ENCODE measurements around the gene MYL6B.

The MYL6B gene

DNA sequence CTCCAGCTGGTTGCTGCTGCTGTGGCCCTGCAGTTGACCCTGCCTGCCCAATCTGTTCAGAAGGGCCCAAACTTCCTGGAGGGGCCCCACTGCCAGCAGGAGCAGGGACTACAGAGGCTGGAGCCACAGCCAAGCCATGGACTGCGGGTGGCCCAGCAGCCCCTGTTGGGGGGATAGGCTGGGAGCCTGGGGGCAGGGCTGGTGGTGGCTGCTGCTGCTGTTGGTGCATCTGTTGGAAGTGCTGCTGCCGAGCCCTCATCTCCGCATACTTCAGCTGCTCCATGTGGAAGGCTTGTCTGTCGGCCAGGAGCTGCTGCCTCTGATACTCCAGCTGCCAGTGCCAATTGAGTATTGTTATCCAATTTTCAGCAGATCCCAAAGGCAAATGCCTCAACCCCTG, 13.0 kb downstream of the MYL6B start:
- no peak for DNase-seq (ENCODE audit: low read depth)

DNA sequence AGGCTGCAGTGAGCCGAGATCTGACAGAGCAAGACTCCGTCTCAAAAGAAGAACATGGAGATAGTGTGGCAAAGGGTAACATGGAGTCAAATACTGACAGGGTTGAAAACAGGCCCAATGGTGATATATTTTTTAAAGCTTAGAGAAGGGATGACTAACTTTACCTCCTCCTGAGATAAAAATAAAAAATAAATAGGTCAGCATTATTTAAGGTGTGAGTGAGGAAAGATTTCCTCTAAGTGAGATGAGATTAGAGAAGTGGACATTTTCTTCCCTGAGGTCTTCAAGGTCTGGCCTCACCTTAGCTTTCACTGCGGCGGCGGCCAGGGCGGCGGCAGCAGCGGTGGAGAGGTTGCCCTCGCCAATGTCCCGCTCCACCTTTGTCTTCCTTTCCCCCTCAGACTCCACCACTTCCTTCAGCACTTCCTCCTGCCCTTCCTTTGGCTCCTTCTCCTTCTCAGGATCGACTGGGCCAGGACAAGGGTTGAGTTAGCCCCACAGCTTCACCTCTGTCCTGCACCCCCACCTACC, 16.9 kb downstream of the MYL6B start:
- DNase-seq (ENCODE audit: low read depth) = no peak

DNA sequence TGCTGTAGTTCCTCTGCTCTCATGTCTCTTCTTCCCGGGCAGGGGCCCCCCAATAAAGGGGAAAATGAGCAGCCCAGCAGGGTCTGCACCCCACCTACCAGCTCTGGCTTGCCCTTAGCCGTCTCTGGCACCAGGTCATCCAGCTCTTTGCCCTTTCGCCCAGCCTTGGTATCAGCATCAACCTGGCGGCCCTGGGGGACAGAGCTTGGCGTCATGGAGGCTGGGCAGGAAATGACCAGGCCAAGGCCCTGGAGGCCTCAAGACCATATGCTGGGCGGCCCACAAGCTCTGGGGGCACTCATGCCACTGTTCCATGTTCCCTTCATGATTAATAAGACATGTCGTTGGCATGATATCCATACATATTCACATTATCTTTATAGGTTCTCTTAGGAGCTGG, 20.5 kb downstream of the MYL6B start:
- DNase-seq (ENCODE audit: low read depth) = no peak

DNA sequence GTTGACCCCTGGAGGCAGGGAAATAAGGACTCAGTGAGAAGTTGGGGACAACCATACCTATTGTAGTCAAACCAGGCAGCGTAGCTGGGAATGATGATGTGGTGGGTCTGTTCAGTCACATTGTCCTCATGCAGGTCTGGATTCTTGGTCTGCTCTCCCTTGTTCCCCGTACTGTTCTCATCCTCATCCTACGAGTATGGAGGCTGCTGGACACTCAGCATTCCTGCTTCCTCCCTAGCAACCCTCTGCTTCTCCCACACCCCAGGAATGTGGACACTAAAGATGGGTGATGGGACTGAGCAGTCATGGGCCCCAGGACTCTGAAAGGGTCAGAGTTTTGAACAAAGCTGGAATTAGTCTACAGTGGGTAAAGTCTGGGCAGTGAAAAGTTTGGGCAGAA, 26.0 kb downstream of the MYL6B start:
- DNase-seq (ENCODE audit: low read depth) = no peak

DNA sequence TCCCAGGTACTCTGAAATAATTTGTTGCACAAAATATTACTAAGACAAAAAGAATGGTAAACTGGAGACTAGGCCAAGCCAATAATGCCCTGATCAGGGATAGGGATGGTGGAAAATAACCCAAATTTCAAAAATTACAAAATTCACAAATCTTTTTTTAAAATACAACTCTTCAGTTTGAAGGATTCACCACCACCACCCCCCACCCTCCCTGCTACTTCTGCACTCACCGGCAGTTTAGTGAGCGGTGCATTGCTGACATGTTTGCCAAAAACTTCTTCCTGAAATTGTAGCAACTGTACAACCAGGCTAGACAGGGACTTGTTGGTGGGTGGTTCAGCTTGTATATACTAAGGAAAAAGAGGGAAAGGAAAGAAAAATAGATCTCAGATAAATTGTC, 34.6 kb downstream of the MYL6B start:
- DNase-seq (ENCODE audit: low read depth) = no peak

DNA sequence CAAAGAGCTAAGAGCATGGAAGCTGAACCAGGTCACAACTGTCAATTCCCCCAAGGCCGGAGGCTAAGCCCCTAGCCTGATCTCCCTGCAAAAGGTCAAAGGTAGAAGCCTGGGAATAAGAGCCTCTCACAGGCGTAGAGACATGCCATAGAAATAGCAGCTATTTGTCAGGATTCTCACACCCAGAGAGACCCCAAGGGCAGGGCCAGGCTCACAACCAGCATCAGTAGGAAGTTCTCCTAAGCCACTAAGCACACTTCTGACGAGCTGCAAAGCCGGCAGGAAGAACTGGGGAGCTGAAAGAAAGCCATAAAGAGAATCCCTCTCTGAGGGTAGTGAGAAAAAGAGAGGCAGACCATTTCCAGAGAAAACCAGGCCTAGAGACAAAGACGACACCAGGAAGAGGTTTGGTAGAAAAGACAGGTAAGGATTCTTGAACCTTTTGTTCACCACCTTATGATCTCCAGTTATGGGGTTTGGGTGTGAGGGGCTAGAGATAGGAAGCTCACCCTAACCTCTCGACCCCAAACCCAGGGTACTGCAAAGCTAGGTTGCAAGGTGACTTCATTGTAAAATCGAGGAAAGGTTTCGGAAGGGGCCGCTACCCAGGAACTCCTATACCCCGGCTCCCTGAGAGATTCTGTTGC, 35.9 kb downstream of the MYL6B start:
- no peak for DNase-seq (ENCODE audit: low read depth)

DNA sequence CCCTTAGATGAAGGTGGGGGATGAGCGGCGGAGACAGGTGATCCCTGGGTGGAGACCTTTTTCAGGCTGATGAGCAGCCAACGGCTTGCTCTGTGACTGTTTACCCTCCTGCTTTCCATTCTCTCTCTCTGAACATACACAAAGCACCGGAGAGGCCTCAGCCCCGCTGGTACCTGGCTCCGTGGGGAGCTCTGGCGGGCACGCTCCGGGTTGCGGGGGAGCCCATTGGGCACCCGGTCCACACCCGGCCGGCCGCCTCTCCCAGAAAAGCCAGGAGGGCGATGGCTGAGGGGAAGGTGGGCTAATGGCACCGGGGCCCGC, 36.4 kb downstream of the MYL6B start:
- no peak for DNase-seq (ENCODE audit: low read depth)

DNA sequence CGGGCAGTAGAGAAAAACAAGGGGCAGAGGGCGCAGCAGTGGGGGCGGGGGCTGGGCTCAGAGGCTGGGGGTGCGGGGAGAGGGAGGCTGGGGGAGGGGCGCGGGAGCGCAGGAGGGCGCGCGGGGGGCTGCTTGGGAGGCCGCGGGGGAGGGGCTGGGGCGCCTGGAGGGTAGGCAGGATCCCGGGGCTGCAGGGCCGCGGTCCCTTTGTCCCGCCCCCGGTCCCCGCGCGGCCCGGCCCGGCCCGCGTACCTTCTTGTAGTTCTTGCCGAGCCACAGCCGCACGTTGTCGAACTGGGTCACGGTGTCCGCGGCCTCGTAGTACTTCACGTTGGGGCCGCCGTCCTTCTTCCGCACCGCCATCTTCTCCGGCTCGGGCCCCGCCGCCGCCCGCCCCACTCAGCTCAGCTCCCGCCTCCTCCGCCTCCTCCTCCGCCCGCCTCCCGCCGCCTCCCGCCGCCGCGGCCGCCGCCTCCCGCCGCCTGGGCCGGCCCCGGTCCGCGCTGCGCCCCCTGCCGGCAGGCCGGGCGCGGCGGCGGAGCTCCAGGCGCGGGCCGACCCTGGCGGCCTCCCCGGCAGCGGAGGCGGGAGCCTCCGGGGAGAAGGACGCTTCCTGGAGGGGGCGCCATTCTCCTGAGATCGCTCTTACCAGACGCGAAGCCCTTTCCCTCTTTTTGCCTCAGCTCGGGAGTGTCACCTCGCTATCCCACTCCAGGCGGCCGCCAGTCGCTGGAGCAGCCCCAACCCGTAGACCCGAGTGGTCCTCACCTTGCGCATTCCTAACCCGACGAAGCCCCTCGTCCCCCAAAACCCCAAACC, 36.9 kb downstream of the MYL6B start, which contains the start of gene SMARCC2:
Gene SMARCC2 (minus strand): TSS at position 385 of the 819 bp plus-strand sequence. CDS start 22 bp downstream, at position 363.
- peak; percentile 81 for DNase-seq (ENCODE audit: low read depth)

DNA sequence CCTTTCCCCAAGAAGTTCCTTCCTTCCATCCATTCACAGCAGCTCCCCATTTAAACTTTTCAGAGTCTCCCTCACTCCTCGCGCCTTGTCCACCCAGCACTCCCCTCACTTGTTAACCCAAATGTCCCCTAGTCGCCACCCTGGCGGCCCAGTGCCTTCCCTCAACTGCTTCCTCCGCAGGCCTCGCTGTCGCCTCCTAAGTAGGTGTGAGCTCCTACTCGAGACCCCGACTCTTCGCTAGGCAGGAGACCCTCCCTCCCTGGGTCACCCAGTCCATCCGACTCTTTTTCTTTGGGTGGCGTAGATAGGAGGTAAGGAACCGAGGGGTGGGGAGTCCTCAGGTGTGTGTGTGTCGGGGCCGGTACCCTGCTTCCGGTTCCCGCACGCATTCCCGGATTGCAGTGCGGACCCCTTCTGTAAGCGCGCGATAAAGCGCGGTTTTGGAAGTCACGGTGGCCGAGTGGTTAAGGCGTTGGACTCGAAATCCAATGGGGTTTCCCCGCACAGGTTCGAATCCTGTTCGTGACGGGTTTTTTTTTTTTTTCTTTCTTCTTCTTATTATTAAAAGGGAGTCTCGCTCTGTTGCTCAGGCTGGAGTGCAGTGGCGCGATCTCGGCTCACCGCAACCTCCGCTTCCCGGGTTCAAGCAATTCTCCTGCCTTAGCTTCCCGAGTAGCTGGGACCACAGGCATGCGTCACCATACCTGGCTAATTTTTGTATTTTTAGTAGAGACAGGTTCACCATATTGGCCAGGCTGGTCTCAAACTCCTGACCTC, 37.7 kb downstream of the MYL6B start:
- peak; percentile 68 for DNase-seq (ENCODE audit: low read depth)

DNA sequence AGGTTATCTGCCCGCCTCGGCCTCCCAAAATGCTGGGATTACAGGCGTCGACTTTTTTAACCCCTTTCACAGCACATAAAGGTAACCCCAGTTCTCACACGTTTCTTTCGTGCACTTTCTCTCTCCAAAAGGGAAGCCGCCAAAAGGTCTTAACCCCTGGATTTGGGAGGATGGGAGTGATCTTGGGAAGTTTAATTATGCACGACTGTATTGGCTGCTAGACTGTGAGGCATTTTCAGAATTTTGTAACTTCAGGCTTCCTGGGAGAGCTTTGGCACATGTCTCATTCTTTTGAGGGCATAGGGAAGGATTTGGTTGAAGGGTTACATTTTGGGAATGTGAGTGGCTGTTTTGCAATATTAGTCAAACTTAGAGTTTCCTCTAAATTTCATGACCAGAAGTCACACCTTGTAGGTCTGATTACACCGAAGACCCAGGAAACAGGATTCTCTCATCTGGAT, 38.3 kb downstream of the MYL6B start:
- DNase-seq (ENCODE audit: low read depth) = peak; percentile 77

DNA sequence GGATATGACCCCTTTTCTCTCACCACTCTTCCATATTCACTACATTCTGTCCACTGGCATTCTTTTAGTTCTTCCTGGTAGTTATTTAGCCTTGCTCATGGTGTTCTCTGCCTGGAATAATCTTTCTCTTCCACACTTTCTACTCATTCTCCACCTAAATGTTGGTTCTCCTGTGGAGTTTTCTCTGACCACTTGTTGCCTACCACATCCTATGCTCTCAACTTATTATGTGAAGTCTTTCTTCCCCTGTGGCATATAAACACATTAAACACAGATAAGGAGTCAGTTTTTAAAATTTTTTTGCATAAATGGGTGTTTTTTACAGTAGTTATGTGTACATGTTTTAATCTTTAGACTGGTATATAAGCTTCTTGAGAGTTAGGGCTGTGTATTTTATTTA, 40.2 kb downstream of the MYL6B start:
- DNase-seq (ENCODE audit: low read depth) = no peak

DNA sequence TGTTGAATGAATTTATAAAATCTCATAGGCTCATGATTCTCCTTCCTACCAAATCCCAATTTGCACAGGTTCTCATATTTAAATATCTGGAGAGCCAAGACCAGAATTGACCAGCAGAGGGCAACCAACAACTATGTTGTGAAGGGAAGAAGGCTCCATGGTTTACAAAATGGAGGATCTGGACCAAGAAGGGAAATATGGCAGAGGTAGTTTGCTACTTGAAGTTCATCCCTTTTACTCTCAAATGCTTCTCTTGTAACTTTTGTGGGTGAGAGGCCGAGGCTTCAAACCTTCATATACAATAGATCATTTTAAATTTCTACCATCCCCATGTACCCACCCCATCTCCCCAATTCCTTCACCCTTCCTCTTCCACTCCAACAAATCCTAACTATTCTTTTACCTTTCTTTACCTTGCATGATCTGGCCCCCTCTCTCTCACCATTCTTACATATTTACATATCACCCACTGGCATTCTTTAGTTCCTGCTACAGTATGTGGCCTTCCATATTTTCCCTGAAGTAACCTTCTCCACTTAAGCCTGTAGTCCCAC, 40.7 kb downstream of the MYL6B start:
- DNase-seq (ENCODE audit: low read depth) = peak; percentile 74

DNA sequence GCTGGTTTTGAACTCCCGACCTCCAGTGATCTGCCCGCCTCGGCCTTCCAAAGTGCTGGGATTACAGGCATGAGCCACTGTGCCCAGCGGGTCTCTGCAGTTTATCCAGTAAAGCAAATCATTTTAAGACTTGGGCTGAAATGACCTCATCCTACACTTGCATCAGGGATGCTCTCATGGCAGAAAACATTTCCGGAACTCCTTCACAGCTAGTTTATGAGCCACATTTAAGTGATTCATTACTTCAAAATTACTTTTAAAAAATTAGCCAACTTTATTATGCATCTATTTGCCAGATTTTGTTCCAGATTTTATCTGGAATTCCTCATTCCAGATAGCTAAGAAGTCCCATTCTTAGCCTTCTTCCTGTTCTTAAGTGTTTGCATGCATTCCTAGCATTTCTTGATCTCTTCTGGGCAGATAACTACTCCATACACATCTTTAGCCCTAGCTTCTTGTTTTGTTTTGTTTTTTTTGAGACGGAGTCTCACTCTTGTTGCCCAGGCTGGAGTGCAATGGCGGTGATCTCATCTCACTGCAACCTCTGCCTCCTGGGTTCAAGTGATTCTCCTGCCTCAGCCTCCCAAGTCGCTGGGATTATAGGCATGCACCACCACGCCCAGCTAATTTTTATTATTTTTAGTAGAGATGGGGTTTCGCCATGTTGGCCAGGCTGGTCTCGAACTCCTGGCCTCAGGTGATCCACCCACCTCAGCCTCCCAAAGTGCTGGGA, 44.6 kb downstream of the MYL6B start:
- DNase-seq (ENCODE audit: low read depth) = peak; percentile 70

DNA sequence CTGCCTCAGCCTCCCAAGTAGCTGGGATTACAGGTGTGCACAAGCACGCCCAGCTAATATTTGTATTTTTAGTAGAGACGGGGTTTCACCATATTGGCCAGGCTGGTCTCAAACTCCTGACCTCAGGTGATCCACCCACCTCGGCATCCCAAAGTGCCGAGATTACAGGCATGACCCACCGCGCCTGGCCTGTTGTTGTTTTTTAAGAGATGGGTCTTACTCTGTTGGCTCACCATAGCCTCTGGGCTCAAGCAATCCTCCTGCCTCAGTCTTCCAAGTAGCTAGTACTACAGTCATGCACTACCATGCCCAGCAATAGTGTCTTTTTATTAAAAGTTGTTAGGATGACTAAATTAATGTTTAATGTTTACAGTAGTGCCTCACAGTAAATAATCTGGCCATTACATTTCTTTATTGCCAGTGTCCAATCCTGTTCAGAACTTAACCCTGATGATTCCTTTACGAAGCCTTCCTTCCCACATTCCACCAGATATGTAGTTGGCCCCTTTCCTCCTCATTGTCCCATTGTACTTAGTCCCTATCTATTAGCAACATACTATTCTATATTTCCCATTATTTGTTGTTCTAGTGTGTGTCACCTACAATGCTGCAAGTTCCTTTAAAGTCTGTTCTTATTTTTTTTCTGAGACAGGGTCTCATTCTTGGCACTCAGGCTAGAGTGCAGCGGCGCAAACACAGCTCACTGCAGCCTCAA, 45.7 kb downstream of the MYL6B start:
- no peak for DNase-seq (ENCODE audit: low read depth)

DNA sequence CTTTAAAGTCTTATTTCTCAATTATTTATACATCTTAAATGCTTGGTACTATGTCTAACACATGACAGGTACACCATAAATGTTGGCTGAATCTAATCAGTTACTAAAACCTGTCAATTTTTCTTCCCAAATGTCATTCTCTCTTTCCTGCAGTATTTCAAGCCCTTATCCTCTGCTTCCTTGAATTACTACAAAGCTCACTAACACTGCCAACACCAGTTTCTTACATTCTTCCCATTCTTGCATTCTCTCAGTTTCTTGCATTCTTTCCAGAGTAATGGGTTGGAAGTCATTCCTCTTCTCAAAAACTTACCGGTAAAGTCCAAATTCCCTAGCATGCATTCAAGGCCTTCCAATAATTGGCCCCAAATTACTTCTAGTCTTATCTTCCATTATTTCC, 46.4 kb downstream of the MYL6B start:
- DNase-seq (ENCODE audit: low read depth) = no peak

DNA sequence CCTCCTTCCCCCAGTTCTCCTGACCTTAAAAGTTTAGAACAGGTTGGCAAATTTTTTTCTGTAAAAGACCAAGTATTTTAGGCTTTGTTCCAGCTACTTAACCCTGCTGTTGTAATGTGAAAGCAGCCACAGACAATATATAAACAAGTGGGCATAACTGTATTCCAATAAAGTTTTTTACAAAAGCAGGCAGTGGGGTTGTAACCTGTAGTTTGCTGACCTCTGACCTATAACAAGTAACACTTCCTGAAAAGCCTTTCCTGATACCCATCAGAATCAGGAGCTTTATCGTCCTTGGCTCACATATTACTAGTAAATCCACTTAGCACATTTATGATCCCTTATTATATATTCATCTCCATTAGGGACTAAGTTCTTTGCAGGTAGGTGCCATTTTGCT, 50.0 kb downstream of the MYL6B start:
- no peak for DNase-seq (ENCODE audit: low read depth)

DNA sequence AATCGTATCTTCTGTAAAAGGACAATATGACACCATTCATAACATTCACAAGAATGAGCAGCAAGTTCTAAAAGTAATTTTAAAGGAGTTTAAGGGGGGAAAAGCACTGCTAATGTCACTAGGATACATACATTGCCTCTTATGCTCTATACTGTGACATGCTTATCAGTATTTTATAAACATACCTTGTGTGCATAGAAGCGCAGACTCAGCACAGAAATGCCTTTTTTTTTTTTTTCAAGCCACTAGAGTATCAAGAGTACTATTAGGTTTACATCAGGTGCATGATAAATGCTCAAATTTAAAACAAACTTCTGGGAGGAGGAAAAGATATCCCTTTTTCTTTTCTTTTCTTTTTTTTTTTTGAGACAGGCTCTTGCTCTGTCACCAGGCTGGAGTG, 50.5 kb downstream of the MYL6B start:
- DNase-seq (ENCODE audit: low read depth) = no peak

DNA sequence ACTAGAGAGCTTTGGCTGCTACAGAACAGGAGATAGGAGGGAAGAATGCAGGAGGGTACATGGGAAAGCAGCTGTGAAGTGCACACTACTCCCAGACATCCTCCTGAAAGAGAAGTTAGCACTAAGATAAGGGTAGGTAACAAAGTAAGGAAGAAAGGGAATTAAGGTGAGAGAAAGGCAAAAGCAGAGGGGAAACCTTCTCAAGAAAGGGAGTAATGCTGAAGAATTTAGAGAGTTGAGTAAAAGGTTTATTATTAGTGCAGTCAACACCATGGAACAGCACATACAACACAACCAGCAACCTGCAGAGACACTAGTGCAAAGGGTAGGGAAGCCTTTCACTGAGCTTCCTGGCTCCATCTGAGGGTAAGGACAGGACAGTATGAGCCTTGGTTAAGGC, 51.9 kb downstream of the MYL6B start:
- DNase-seq (ENCODE audit: low read depth) = no peak

DNA sequence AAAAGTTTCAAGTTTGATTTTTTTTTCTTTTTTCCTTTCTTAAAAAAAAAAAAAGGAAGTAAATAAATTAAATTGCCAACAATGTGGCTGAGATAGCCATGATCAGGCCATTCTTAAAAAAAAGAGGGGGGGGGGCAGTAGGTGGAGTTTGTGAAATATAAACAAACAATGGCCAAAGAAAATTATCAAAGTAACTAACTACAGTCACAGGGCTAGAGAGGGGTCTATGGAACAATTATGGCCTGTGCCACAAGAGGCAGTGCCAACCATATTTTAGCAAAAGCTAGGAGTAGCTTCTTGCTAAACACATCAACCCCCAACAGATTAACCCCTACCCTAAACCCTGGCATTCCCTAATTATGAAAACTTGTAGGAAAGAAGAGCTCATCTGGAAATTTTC, 53.1 kb downstream of the MYL6B start:
- DNase-seq (ENCODE audit: low read depth) = no peak

DNA sequence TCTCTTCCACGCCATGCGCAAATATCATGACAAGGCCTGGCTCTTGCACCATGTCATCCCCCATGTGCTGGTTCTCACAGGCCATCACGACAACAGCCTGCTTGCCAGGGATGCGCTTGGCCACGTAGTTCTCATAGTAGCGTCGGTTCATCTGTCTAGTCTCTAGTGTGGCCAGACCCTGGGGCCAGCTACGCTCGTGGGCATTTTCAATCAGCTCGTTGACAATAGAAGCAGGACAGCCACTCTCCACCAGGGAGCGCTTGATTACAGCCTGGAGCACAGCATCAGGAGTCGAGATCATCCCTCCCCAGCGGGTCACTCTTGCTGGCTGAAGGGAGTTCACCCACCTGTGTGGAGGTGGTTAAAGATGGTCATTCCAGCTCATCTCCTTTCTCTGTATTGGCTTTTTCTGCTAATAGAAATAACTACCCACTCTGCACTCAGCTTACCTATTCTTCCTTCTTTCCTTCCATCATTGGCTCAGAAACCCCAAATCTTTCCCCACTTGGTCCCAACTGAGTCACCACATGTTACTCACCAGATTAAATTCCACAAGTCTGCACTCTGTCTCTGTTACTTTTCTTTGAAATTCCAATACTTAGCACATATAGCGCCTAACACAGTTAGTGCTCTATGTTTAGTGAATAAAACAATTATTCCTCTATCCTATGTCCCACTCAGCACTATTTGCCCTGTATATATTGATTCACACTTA, 54.2 kb downstream of the MYL6B start:
- DNase-seq (ENCODE audit: low read depth) = peak; percentile 44
